HepG2 (cell line): ENCODE measurements around the gene NCBP2. TPM values are rescaled to one million over a fixed set of nuclear protein-coding genes. Genes with fewer than 3 reads are reported as not detected.

Experiments
- ESRRA ChIP-seq: sonication (generic); formaldehyde crosslinking; IDR thresholded peaks from 2 replicates; pipeline ENCODE4 v1.5.1; 2020; ENCODE audit warnings: mild to moderate bottlenecking, low read depth, missing genetic modification reagents
- FOXA3 ChIP-seq: IDR thresholded peaks from 2 replicates; pipeline ENCODE4 v1.6.1; 2016; ENCODE audit warnings: missing genetic modification reagents, missing compliant biosample characterization
- FOXJ3 ChIP-seq: sonication (generic); formaldehyde crosslinking; IDR thresholded peaks from 2 replicates; pipeline ENCODE4 v1.4.0; 2020; ENCODE audit warnings: missing genetic modification reagents, mild to moderate bottlenecking, borderline replicate concordance
- HNRNPL ChIP-seq: fragments of 200-400 bp; formaldehyde crosslinking; IDR thresholded peaks from 2 replicates; pipeline ENCODE4 v1.6.1; 2017; ENCODE audit warnings: mild to moderate bottlenecking, low read depth, low read length
- MXD1 ChIP-seq: sonication (generic); formaldehyde crosslinking; IDR thresholded peaks from 2 replicates; pipeline ENCODE4 v1.4.0; 2020; ENCODE audit warnings: mild to moderate bottlenecking, missing genetic modification reagents
- SRF ChIP-seq: IDR thresholded peaks from 2 replicates; pipeline ENCODE4 v1.6.1; 2011; ENCODE audit warnings: mild to moderate bottlenecking, low read depth, low read length, moderate library complexity
- STAT5B ChIP-seq: sonication (generic); formaldehyde crosslinking; IDR thresholded peaks from 2 replicates; pipeline ENCODE4 v1.4.0; 2020; ENCODE audit warnings: missing genetic modification reagents
- THRA ChIP-seq: sonication (generic); formaldehyde crosslinking; IDR thresholded peaks from 2 replicates; pipeline ENCODE4 v1.4.0; 2020; ENCODE audit warnings: missing genetic modification reagents, borderline replicate concordance
- UBTF ChIP-seq: sonication (generic); formaldehyde crosslinking; IDR thresholded peaks from 2 replicates; pipeline ENCODE4 v1.4.0; 2020; ENCODE audit warnings: mild to moderate bottlenecking, missing genetic modification reagents
- ZBTB40 ChIP-seq, 2 experiments: fragments of 450-650 bp in 1 of 2; sonication (generic) in 1 of 2; formaldehyde crosslinking in 1 of 2; IDR thresholded peaks; 2 replicates each; pipeline versions ENCODE4 v1.6.1 to v1.8.0; 2016 to 2022; ENCODE audit warnings: antibody characterized with exemption in 1 of 2, mild to moderate bottlenecking in 1 of 2, missing genetic modification reagents in 1 of 2
- ZBTB7B ChIP-seq: sonication (generic); formaldehyde crosslinking; IDR thresholded peaks from 2 replicates; pipeline ENCODE4 v1.4.0; 2020; ENCODE audit warnings: missing genetic modification reagents
- ZNF20 ChIP-seq: sonication (generic); formaldehyde crosslinking; IDR thresholded peaks from 2 replicates; pipeline ENCODE4 v1.4.0; 2020; ENCODE audit warnings: mild to moderate bottlenecking, moderate library complexity, missing genetic modification reagents
- polyA plus RNA-seq, 8 experiments: library from polyadenylated mRNA; depleted of rRNA in 3 of 8; stranded (reverse) in 7 of 8; unstranded in 1 of 8; fragments of >200 nt; fragmentation: Illumina TruSeq in 4 of 8; extraction: Trizol in 4 of 8; gene quantifications; 2 replicates each; pipeline versions ENCODE4 v1.2.1 to v1.2.3, GENCODE V29; 2011 to 2016; ENCODE audit warnings: low read depth in 4 of 8, missing spikeins in 1 of 8, mixed read lengths in 1 of 8; ENCODE audit not compliant: insufficient read depth in 1 of 8
- total RNA-seq, 5 experiments: library from RNA; depleted of rRNA; stranded (reverse); fragments of >200 nt; fragmentation: Illumina TruSeq; extraction: Trizol; gene quantifications; 2 replicates each; pipeline ENCODE4 v1.2.3, GENCODE V29; 2016; ENCODE audit warnings: low read depth in 1 of 5

NCBP2 gene
- total and polyA plus RNA-seq, 2 of the 13 experiments (the other 11 are each of a cell fraction or from before 2014, with no cell fraction given), result 58.7 to 95.5 TPM

- TF ChIP-seq ZBTB40 (IDR thresholded peaks at IDR 0.05), result no peak
- TF ChIP-seq ZBTB40 (CRISPR knock-in tag; IDR thresholded peaks at IDR 0.05), result 0 out of 2 replicates have a peak, but pooled peaks have one; percentile 33
- no peak for TF ChIP-seq STAT5B (CRISPR knock-in tag)
- no peak for TF ChIP-seq SRF
- TF ChIP-seq FOXA3, result peak; percentile 13; the same call in 1 of the 2 replicates
- 0 out of 2 replicates have a peak, but pooled peaks have one; percentile 28 for TF ChIP-seq UBTF (CRISPR knock-in tag)
- peak; percentile 82 for TF ChIP-seq HNRNPL
- TF ChIP-seq ZNF20 (CRISPR knock-in tag), result no peak
- no peak for TF ChIP-seq MXD1 (CRISPR knock-in tag)
- no peak for TF ChIP-seq ESRRA (CRISPR knock-in tag)
- TF ChIP-seq FOXJ3 (CRISPR knock-in tag), result no peak
- no peak for TF ChIP-seq THRA (CRISPR knock-in tag)
- TF ChIP-seq ZBTB7B (CRISPR knock-in tag), result 0 out of 2 replicates have a peak, but pooled peaks have one; percentile 30
These were observed 47.5 kb upstream of the NCBP2 start (continued) for GRCh38 chr3:196989721-196990262.
